Measurements from ENCODE around the gene PTPN23. TPM values are rescaled to one million over a fixed set of nuclear protein-coding genes. Genes with fewer than 3 reads are reported as not detected.

The PTPN23 gene
- total and polyA plus RNA-seq, 2 experiments from 2014 or later = 11.9 to 20.5 TPM

DNA sequence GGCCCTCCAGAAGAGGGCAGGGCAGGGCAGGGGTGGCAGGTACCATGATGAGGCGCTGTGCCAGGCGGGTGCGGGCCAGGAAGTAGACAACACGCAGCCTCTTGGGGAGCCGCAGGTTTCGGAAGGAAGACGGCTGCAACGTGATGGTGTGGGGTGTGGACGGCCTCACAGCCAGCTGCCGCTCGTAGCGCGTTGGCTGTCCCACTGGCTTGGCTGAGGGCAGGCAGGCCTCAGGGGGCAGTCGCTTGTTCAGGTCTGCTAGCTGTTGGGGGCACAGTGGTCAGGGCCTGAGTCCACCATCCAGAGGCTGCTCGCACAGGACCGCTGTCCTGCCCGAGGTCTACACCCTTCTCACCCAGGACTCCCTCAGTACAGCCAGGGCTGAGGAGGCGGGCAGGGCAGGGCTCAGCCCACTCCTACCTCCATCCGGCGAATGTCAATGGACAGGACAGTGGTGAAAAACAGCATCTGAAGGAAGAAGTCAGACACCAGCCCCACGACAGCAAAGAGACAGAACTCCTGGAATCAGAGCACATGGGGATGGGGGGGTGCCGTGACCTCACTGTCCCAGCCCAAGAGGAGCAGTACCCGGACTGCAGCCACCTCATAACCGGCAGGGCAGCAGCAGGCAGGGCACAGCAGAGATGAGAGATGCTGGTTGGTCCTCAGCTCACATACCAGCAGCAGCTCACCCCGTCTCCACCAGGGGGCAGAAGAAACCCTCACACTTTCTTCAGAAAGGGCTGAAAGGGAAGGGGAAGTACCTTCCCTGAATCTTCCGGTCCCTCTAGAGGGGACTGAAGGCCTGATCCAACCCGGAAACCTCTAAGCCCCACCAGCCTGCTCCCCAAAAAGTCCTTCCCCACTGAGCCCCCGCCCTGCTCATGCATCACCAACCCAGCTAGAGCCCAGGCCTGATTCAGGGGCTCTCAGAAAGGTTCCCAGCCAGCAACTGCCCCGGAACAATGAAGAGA, 40.0 kb downstream of the PTPN23 start:
- Histone ChIP-seq H3K79me2 (no peaks in the 10 kb centered on the region), H3K9me2 (replicated peaks; ENCODE audit: insufficient read depth) (no peaks in the 10 kb centered on the region), H3K4me1 (ENCODE audit: insufficient read depth) (peaks cover 11% of the 10 kb centered on the region), H3K27me3 (no peaks in the 10 kb centered on the region), H3K36me3 (replicated peaks; ENCODE audit: insufficient read depth, low read depth) (no peaks in the 10 kb centered on the region), H3K9me3 (ENCODE audit: low read depth) (no peaks in the 10 kb centered on the region), H3K4me2 (peak overlapping the region; percentile 46), H3K27ac (peak overlapping the region; percentile 80), H4K20me1 (ENCODE audit: insufficient read depth, poor library complexity, severe bottlenecking) (no peaks in the 10 kb centered on the region), H2AFZ (peak overlapping the region; percentile 69), H3K4me3 (no peak overlapping the region)
- DNase-seq (ENCODE audit: low spot score) = peak; percentile 91
- no peak for TF ChIP-seq EZH2phosphoT487 (IDR thresholded peaks at IDR 0.05; ENCODE audit: low read depth, severe bottlenecking, unreplicated experiment)
- TF ChIP-seq, protein P1, sequence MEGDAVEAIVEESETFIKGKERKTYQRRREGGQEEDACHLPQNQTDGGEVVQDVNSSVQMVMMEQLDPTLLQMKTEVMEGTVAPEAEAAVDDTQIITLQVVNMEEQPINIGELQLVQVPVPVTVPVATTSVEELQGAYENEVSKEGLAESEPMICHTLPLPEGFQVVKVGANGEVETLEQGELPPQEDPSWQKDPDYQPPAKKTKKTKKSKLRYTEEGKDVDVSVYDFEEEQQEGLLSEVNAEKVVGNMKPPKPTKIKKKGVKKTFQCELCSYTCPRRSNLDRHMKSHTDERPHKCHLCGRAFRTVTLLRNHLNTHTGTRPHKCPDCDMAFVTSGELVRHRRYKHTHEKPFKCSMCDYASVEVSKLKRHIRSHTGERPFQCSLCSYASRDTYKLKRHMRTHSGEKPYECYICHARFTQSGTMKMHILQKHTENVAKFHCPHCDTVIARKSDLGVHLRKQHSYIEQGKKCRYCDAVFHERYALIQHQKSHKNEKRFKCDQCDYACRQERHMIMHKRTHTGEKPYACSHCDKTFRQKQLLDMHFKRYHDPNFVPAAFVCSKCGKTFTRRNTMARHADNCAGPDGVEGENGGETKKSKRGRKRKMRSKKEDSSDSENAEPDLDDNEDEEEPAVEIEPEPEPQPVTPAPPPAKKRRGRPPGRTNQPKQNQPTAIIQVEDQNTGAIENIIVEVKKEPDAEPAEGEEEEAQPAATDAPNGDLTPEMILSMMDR (IDR thresholded peaks at IDR 0.05; ENCODE audit: poor library complexity) = peak; percentile 81
- 76% methylated on average over 29 of the region's 29 CpGs for WGBS (ENCODE audit: low lambda C conversion rate, missing lambda C conversion rate)

- Histone ChIP-seq H3K27ac (peak overlapping the region; percentile 80), H3K79me2 (peaks cover 3% of the 10 kb centered on the region), H2AFZ (no peak overlapping the region), H3K4me2 (no peak overlapping the region), H3K9me2 (replicated peaks; ENCODE audit: insufficient read depth) (no peaks in the 10 kb centered on the region), H3K9me3 (ENCODE audit: low read depth) (no peaks in the 10 kb centered on the region), H4K20me1 (ENCODE audit: insufficient read depth, poor library complexity, severe bottlenecking) (no peaks in the 10 kb centered on the region), H3K4me1 (ENCODE audit: insufficient read depth) (peaks cover 11% of the 10 kb centered on the region), H3K4me3 (no peak overlapping the region), H3K27me3 (no peaks in the 10 kb centered on the region), H3K36me3 (replicated peaks; ENCODE audit: insufficient read depth, low read depth) (no peaks in the 10 kb centered on the region)
- TF ChIP-seq, protein P1 (IDR thresholded peaks at IDR 0.05; ENCODE audit: poor library complexity) = peak; percentile 19
- TF ChIP-seq EZH2phosphoT487 (IDR thresholded peaks at IDR 0.05; ENCODE audit: low read depth, severe bottlenecking, unreplicated experiment) = no peak
- 89% methylated on average over 13 of the region's 13 CpGs for WGBS (ENCODE audit: low lambda C conversion rate, missing lambda C conversion rate)
- no peak for DNase-seq (ENCODE audit: low spot score)
Observed at GRCh38 chr3:47421741-47422649, 41.2 kb downstream of the PTPN23 start.

- DNase-seq (ENCODE audit: low spot score) = no peak
- H3K4me2 ChIP-seq = no peak overlapping the region
- no peak overlapping the region for H2AFZ ChIP-seq
- no peaks in the 10 kb centered on the region for H4K20me1 ChIP-seq (ENCODE audit: insufficient read depth, poor library complexity, severe bottlenecking)
- no peaks in the 10 kb centered on the region for H3K9me3 ChIP-seq (ENCODE audit: low read depth)
- no peaks in the 10 kb centered on the region for H3K27me3 ChIP-seq
- no peaks in the 10 kb centered on the region for H3K36me3 ChIP-seq (replicated peaks; ENCODE audit: insufficient read depth, low read depth)
- TF ChIP-seq EZH2 (IDR thresholded peaks at IDR 0.05; ENCODE audit: borderline replicate concordance) (no peak), EZH2phosphoT487 (IDR thresholded peaks at IDR 0.05; ENCODE audit: low read depth, severe bottlenecking, unreplicated experiment) (no peak)
- TF ChIP-seq, protein P1 (IDR thresholded peaks at IDR 0.05; ENCODE audit: poor library complexity) = no peak
- H3K27ac ChIP-seq = no peak overlapping the region
- 94% methylated on average over 9 of the region's 9 CpGs for WGBS (ENCODE audit: low lambda C conversion rate, missing lambda C conversion rate)
- H3K4me1 ChIP-seq (ENCODE audit: insufficient read depth) = peaks cover 11% of the 10 kb centered on the region
- peaks cover 3% of the 10 kb centered on the region for H3K79me2 ChIP-seq
- H3K9me2 ChIP-seq (replicated peaks; ENCODE audit: insufficient read depth) = no peaks in the 10 kb centered on the region
- H3K4me3 ChIP-seq = no peak overlapping the region
Observed at GRCh38 chr3:47422743-47423142, 41.9 kb downstream of the PTPN23 start.
